ENCODE results near the gene NFIA. TPM values are rescaled to one million over a fixed set of nuclear protein-coding genes. Genes with fewer than 3 reads are reported as not detected.

NFIA gene
- total and polyA plus RNA-seq, 12 donors, result 15.6 to 109 (median 66.3) TPM

GRCh38 chr1:61052395-61053225 is 29.8 kb upstream of the NFIA start:
- Histone ChIP-seq H3K4me1 (replicated peaks in 1 of 2) (peaks cover 11 to 45% of the 10 kb centered on the region in 2 donors), H3K36me3 (replicated peaks in 1 of 2) (no peaks in the 10 kb centered on the region), H3K27ac (peak overlapping the region in 3 of 5 donors; percentile 17 to 91 (median 83)), H3K27me3 (no peaks in the 10 kb centered on the region), H3K4me3 (no peak overlapping the region), H3K9me3 (replicated peaks in 1 of 3) (no peaks in the 10 kb centered on the region)
- intact Hi-C loops (cut with DNase I), result loop anchor here (5.0 to 10.0 kb wide), 5 partner anchors 132 to 405 kb away; no protein-coding TSS in a partner anchor
- no peak for TF ChIP-seq POLR2A (IDR thresholded peaks at IDR 0.05)
- TF ChIP-seq CTCF (IDR thresholded peaks at IDR 0.05), result no peak
- WGBS, 4 donors, result 70 to 77% (median 76%) methylated on average over 9 to 10 of the region's 10 CpGs
- DNase-seq, result no peak

- TF ChIP-seq POLR2A (IDR thresholded peaks at IDR 0.05) (no peak), CTCF (IDR thresholded peaks at IDR 0.05) (no peak)
- peaks cover 11 to 45% of the 10 kb centered on the region in 2 donors for H3K4me1 ChIP-seq (replicated peaks in 1 of 2)
- DNase-seq, result no peak
- WGBS, 4 donors, result 40 to 50% (median 45%) methylated on average over 10 of the region's 10 CpGs
- intact Hi-C loops (cut with DNase I), result loop anchor here (5.0 to 10.0 kb wide), 5 partner anchors 132 to 404 kb away; no protein-coding TSS in a partner anchor
- no peaks in the 10 kb centered on the region for H3K27me3 ChIP-seq
- H3K36me3 ChIP-seq (replicated peaks in 1 of 2), result no peaks in the 10 kb centered on the region
- H3K4me3 ChIP-seq, result peak overlapping the region in 2 of 4 donors; percentile 29 to 54
- no peaks in the 10 kb centered on the region for H3K9me3 ChIP-seq (replicated peaks in 1 of 3)
- H3K27ac ChIP-seq, result peak overlapping the region in 4 of 5 donors; percentile 15 to 91 (median 50)
These were observed 29.1 kb upstream of the NFIA start for GRCh38 chr1:61053226-61053711.

GRCh38 chr1:61053712-61054600 is 28.4 kb upstream of the NFIA start:
- Histone ChIP-seq H3K27ac (peak overlapping the region in 4 of 5 donors; percentile 15 to 91 (median 50)), H3K27me3 (no peaks in the 10 kb centered on the region), H3K36me3 (replicated peaks in 1 of 2) (no peaks in the 10 kb centered on the region), H3K4me1 (replicated peaks in 1 of 2) (peaks cover 11 to 45% of the 10 kb centered on the region in 2 donors), H3K9me3 (replicated peaks in 1 of 3) (no peaks in the 10 kb centered on the region), H3K4me3 (peak overlapping the region in 3 of 4 donors; percentile 14 to 54 (median 29))
- TF ChIP-seq CTCF (IDR thresholded peaks at IDR 0.05), result no peak
- peak in 1 of 2 donors; percentile 36 for TF ChIP-seq POLR2A (IDR thresholded peaks at IDR 0.05)
- intact Hi-C loops (cut with DNase I), result loop anchor here (5.0 to 10.0 kb wide), 5 partner anchors 131 to 403 kb away; no protein-coding TSS in a partner anchor
- 9 to 19% (median 10%) methylated on average over 28 to 54 of the region's 54 CpGs for WGBS, 4 donors
- peak; percentile 48 to 73 (median 62) for DNase-seq
